ENCODE measurements around the gene PHAF1.

PHAF1 gene

DNA sequence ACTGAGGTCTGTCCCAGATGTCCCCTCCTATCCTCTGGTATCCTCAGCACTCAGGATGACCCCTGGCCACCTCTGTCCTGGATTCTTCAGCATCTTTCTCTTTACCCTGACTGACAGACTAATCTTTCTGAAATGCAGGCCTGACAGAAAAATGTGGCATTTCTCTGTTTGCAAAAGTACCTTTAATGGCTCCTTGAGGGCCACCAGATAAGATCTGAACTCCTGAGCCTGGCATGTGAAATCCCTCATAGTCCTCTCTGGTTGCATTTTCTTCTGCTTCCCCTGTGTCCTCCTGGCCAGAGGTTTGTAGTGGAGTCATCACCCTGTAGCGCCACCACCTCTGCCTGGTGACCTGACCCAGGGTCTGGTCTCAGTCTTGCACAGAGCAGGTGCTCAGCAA lies 87.1 kb downstream of the PHAF1 start:
- Histone ChIP-seq H3K36me3 (ENCODE audit: insufficient read depth, low read length) (peaks cover 68% of the 10 kb centered on the region), H3K4me2 (ENCODE audit: low read length) (no peak overlapping the region), H3K27ac (ENCODE audit: low read depth, low read length, poor library complexity, severe bottlenecking) (no peak overlapping the region), H3K27me3 (ENCODE audit: insufficient read depth, low read length) (no peaks in the 10 kb centered on the region), H3K9ac (ENCODE audit: low read length) (no peak overlapping the region), H3F3A (ENCODE audit: insufficient read depth, low read length) (no peaks in the 10 kb centered on the region), H3K9me3 (ENCODE audit: low read length) (no peaks in the 10 kb centered on the region), H3K9me2 (ENCODE audit: low read depth, low read length) (no peaks in the 10 kb centered on the region), H2AFZ (ENCODE audit: low read length) (no peak overlapping the region), H3K4me1 (ENCODE audit: insufficient read depth, low read length, severe bottlenecking) (peaks cover 30% of the 10 kb centered on the region), H3K79me2 (ENCODE audit: insufficient read depth, low read length) (peaks cover 16% of the 10 kb centered on the region), H4K20me1 (ENCODE audit: insufficient read depth, low read length) (no peaks in the 10 kb centered on the region), H3K4me3 (ENCODE audit: low read depth, low read length, poor library complexity, severe bottlenecking) (no peak overlapping the region)
- no peak for TF ChIP-seq CTCF (IDR thresholded peaks at IDR 0.05; ENCODE audit: low read length)
- no peak for TF ChIP-seq EZH2 (IDR thresholded peaks at IDR 0.05; ENCODE audit: borderline replicate concordance, low read length)

DNA sequence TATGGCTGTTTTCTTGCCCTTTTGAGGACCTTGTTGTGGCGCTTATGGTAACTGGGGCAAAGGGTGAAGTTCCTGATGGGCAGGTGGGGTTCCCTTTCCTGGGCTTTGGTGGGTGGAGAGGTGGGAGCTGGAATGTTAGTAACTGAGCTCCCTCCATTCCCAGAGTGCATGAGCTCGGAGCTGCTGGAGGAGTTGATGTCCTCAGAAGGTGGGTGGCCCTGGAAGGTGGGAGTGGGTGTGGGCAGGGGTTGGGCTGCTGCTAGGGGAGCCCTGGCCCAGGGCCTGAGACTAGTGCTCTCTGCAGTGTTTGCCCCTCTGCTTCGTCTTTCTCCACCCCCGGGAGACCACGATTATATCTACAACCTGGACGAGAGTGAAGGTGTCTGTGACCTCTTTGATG lies 88.0 kb downstream of the PHAF1 start:
- Histone ChIP-seq H3K9me2 (ENCODE audit: low read depth, low read length) (no peaks in the 10 kb centered on the region), H3K9ac (ENCODE audit: low read length) (no peak overlapping the region), H3F3A (ENCODE audit: insufficient read depth, low read length) (no peaks in the 10 kb centered on the region), H3K36me3 (ENCODE audit: insufficient read depth, low read length) (peaks cover 76% of the 10 kb centered on the region), H3K27me3 (ENCODE audit: insufficient read depth, low read length) (no peaks in the 10 kb centered on the region), H3K27ac (ENCODE audit: low read depth, low read length, poor library complexity, severe bottlenecking) (peak overlapping the region; percentile 45), H3K4me1 (ENCODE audit: insufficient read depth, low read length, severe bottlenecking) (peaks cover 28% of the 10 kb centered on the region), H3K4me2 (ENCODE audit: low read length) (no peak overlapping the region), H4K20me1 (ENCODE audit: insufficient read depth, low read length) (no peaks in the 10 kb centered on the region), H3K9me3 (ENCODE audit: low read length) (no peaks in the 10 kb centered on the region), H2AFZ (ENCODE audit: low read length) (no peak overlapping the region), H3K4me3 (ENCODE audit: low read depth, low read length, poor library complexity, severe bottlenecking) (no peak overlapping the region), H3K79me2 (ENCODE audit: insufficient read depth, low read length) (peaks cover 10% of the 10 kb centered on the region)
- TF ChIP-seq EZH2 (IDR thresholded peaks at IDR 0.05; ENCODE audit: borderline replicate concordance, low read length) (no peak), CTCF (IDR thresholded peaks at IDR 0.05; ENCODE audit: low read length) (no peak)
